Hepatocyte (in vitro differentiated cells): ENCODE measurements around the gene ROBO1. TPM values are rescaled to one million over a fixed set of nuclear protein-coding genes. Genes with fewer than 3 reads are reported as not detected.

Experiments used
- DNase-seq: peaks from one replicate; pipeline ENCODE4 v3.0.0-alpha.2; 2016; ENCODE audit warnings: low spot score
- H2AFZ ChIP-seq: fragments of 200-600 bp; sonication (generic); 2 replicates; pipeline ENCODE4 v1.6.0; 2016; ENCODE audit warnings: antibody characterized with exemption, mild to moderate bottlenecking
- H3K27ac ChIP-seq: fragments of 200-600 bp; sonication (generic); 2 replicates; pipeline ENCODE4 v1.5.1; 2016; ENCODE audit warnings: mild to moderate bottlenecking
- H3K27me3 ChIP-seq: fragments of 200-600 bp; sonication (generic); 2 replicates; pipeline ENCODE4 v1.6.1; 2016
- H3K36me3 ChIP-seq: fragments of 200-600 bp; sonication (generic); replicated peaks from 2 replicates; pipeline ENCODE4 v1.5.1; 2016; ENCODE audit warnings: low read depth; ENCODE audit not compliant: insufficient read depth
- H3K4me1 ChIP-seq: fragments of 200-600 bp; sonication (generic); 2 replicates; pipeline ENCODE4 v1.5.1; 2016; ENCODE audit warnings: mild to moderate bottlenecking, moderate library complexity; ENCODE audit not compliant: insufficient read depth
- H3K4me2 ChIP-seq: fragments of 200-600 bp; sonication (generic); 2 replicates; pipeline ENCODE4 v1.6.0; 2016
- H3K4me3 ChIP-seq: fragments of 200-600 bp; sonication (generic); 2 replicates; pipeline ENCODE4 v1.5.1; 2016; ENCODE audit warnings: mild to moderate bottlenecking
- H3K79me2 ChIP-seq: fragments of 200-600 bp; sonication (generic); 2 replicates; pipeline ENCODE4 v1.6.0; 2017; ENCODE audit warnings: mild to moderate bottlenecking
- H3K9me2 ChIP-seq: fragments of 200-600 bp; sonication (generic); replicated peaks from 2 replicates; pipeline ENCODE4 v1.6.0; 2017; ENCODE audit warnings: mild to moderate bottlenecking; ENCODE audit not compliant: insufficient read depth
- H3K9me3 ChIP-seq: fragments of 200-600 bp; sonication (generic); 2 replicates; pipeline ENCODE4 v1.5.1; 2016; ENCODE audit warnings: low read depth, mild to moderate bottlenecking
- H4K20me1 ChIP-seq: fragments of 200-600 bp; sonication (generic); 2 replicates; pipeline ENCODE4 v1.6.0; 2016; ENCODE audit warnings: mild to moderate bottlenecking; ENCODE audit not compliant: insufficient read depth, poor library complexity, severe bottlenecking
- EZH2 ChIP-seq: fragments of 200-600 bp; sonication (generic); IDR thresholded peaks from 2 replicates; pipeline ENCODE4 v1.6.1; 2016; ENCODE audit warnings: antibody characterized with exemption, mild to moderate bottlenecking, borderline replicate concordance
- EZH2phosphoT487 ChIP-seq: fragments of 200-600 bp; sonication (generic); IDR thresholded peaks from one replicate; pipeline ENCODE4 v1.6.1; 2018; ENCODE audit warnings: antibody characterized with exemption, mild to moderate bottlenecking, low read depth, moderate library complexity; ENCODE audit not compliant: unreplicated experiment, severe bottlenecking
- WGBS: methylation state at CpG from one replicate; pipeline ENCODE4 v1.1.6; 2016; ENCODE audit warnings: low lambda C conversion rate; ENCODE audit errors: missing lambda C conversion rate; 5-methylcytosine and 5-hydroxymethylcytosine counted together
- polyA plus RNA-seq: library from polyadenylated mRNA; unstranded; fragments of >200 nt; fragmentation: Nextera tagmentation; extraction: Ambion mirVana; gene quantifications from 2 replicates; pipeline ENCODE4 v1.2.1, GENCODE V29; 2016
- total RNA-seq: library from RNA; depleted of rRNA; stranded (reverse); fragments of >200 nt; gene quantifications from 2 replicates; pipeline ENCODE4 v1.2.3, GENCODE V29; 2014
- TF ChIP-seq, protein P1 (sequence below): fragments of 200-600 bp; sonication (generic); IDR thresholded peaks from 2 replicates; pipeline ENCODE4 v1.5.1; 2016; ENCODE audit warnings: antibody characterized with exemption, mild to moderate bottlenecking; ENCODE audit not compliant: poor library complexity

The ROBO1 gene
- total and polyA plus RNA-seq, 2 experiments from 2014 or later, result 13.6 to 44.3 TPM

DNA sequence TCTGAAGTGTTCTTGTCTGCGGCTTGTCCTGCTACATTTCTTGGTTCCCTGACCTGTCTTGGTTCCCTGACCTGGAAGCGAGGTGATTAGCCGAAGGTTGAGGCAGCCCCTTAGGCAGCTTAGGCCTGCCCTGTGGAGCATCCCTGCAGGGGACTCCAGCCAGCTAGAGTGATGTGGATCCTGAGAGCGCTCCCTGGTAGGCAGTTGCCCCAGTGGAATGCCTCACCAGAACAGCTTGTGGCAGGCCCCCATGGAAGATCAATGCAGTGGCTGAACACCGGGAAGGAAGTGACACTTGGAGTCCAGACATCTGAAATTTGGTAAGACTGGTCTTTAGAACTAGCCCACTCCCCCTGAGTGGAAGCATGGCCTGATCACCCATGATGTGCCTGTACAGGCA lies 5.5 kb upstream of the ROBO1 start:
- no peak overlapping the region for H2AFZ ChIP-seq
- no peaks in the 10 kb centered on the region for H3K4me1 ChIP-seq
- H4K20me1 ChIP-seq, result no peaks in the 10 kb centered on the region
- TF ChIP-seq, protein P1, sequence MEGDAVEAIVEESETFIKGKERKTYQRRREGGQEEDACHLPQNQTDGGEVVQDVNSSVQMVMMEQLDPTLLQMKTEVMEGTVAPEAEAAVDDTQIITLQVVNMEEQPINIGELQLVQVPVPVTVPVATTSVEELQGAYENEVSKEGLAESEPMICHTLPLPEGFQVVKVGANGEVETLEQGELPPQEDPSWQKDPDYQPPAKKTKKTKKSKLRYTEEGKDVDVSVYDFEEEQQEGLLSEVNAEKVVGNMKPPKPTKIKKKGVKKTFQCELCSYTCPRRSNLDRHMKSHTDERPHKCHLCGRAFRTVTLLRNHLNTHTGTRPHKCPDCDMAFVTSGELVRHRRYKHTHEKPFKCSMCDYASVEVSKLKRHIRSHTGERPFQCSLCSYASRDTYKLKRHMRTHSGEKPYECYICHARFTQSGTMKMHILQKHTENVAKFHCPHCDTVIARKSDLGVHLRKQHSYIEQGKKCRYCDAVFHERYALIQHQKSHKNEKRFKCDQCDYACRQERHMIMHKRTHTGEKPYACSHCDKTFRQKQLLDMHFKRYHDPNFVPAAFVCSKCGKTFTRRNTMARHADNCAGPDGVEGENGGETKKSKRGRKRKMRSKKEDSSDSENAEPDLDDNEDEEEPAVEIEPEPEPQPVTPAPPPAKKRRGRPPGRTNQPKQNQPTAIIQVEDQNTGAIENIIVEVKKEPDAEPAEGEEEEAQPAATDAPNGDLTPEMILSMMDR, result no peak
- no peak for TF ChIP-seq EZH2
- no peak overlapping the region for H3K4me3 ChIP-seq
- H3K9me3 ChIP-seq, result no peaks in the 10 kb centered on the region
- H3K79me2 ChIP-seq, result no peaks in the 10 kb centered on the region
- H3K4me2 ChIP-seq, result no peak overlapping the region
- peaks cover 15% of the 10 kb centered on the region for H3K27me3 ChIP-seq
- WGBS, result 95% methylated on average over 5 of the region's 5 CpGs
- no peak for DNase-seq
- H3K27ac ChIP-seq, result no peak overlapping the region
- no peaks in the 10 kb centered on the region for H3K36me3 ChIP-seq
- no peaks in the 10 kb centered on the region for H3K9me2 ChIP-seq

DNA sequence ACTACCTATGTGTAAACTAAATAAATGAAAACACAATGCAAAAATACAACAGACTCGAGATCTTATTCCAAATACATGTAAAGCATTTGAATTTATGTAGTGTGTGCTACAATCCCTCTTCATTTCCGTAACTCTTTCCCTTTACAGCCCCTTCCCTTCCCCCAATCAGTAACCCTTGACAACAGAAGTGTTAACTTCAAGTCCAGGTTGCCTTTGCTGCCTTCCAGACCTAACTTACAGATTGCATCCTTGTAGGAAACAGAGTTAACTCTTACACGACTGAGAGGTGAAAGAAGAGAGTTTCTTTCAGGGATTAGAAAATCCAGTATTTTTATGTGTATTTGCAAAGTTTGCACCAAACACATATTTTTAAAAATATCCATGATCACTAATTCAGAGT lies 1.4 kb upstream of the ROBO1 start:
- Histone ChIP-seq H3K4me2 (no peak overlapping the region), H4K20me1 (no peaks in the 10 kb centered on the region), H3K9me3 (no peaks in the 10 kb centered on the region), H3K27ac (no peak overlapping the region), H3K36me3 (no peaks in the 10 kb centered on the region), H3K4me3 (no peak overlapping the region), H2AFZ (no peak overlapping the region), H3K9me2 (no peaks in the 10 kb centered on the region), H3K79me2 (no peaks in the 10 kb centered on the region), H3K4me1 (no peaks in the 10 kb centered on the region), H3K27me3 (peaks cover 56% of the 10 kb centered on the region)
- DNase-seq, result no peak
- TF ChIP-seq, protein P1, result no peak
- TF ChIP-seq EZH2 (no peak), EZH2phosphoT487 (no peak)
- 29% methylated on average over 3 of the region's 3 CpGs for WGBS

DNA sequence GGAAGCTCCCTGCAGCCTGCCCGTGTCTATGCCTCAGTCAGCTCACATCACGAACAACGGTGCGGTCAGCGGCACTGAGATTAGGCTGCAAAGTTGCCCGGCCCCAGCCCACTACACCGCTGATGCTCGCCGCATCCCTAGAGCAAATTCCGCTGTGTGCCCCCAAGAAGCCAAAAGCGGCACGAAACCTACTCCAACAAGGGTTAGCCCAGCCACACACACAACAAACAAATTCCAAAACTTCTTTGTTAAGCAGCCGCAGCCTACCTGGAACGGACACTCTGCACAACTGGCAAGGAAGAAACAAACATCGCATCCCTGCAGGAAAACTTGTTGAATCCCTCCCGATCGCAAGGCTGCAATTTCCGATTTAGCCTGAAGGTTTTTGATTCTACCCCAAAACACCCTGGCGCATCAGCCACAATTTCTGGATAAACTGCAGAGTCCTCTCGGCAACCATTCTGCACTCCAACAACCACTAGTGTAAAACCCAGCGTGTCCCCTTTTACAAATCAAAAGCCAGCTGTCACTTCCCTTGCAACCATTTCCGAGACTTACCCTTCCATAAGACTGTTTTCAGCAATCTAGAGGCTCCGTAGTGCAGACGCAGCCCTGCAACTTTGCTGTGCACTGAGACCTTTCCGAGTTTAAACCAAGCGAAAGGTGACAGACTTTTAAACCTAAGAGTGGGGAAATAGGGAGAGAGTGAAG lies 449 bp downstream of the ROBO1 start:
- H3K27ac ChIP-seq, result no peak overlapping the region
- TF ChIP-seq EZH2, result peak; percentile 73
- TF ChIP-seq, protein P1, result peak; percentile 25
- no peak for TF ChIP-seq EZH2phosphoT487
- H3K27me3 ChIP-seq, result peaks cover 66% of the 10 kb centered on the region
- H3K4me1 ChIP-seq, result no peaks in the 10 kb centered on the region
- no peak for DNase-seq
- 2% methylated on average over 26 of the region's 26 CpGs for WGBS
- peak overlapping the region; percentile 33 for H3K4me3 ChIP-seq
- H3K36me3 ChIP-seq, result no peaks in the 10 kb centered on the region
- no peaks in the 10 kb centered on the region for H4K20me1 ChIP-seq
- no peaks in the 10 kb centered on the region for H3K9me2 ChIP-seq
- peak overlapping the region; percentile 44 for H2AFZ ChIP-seq
- no peaks in the 10 kb centered on the region for H3K79me2 ChIP-seq
- H3K9me3 ChIP-seq, result no peaks in the 10 kb centered on the region
- H3K4me2 ChIP-seq, result peak overlapping the region; percentile 84
